ENCODE results near the gene RAB1A.

- TF ChIP-seq EZH2 (IDR thresholded peaks at IDR 0.05), result no peak
- TF ChIP-seq POLR2AphosphoS5 (IDR thresholded peaks at IDR 0.05; ENCODE audit: borderline replicate concordance, low read depth, low read length), result no peak
- no peak for TF ChIP-seq FOXP2 (optimal IDR thresholded peaks at IDR 0.05; ENCODE audit: control extremely low read depth, extremely low read length, insufficient read depth)
Measured at GRCh38 chr2:65081232-65081685, 48.6 kb downstream of the RAB1A start.

All from SK-N-MC (cell line).